Neuronal stem cell (in vitro differentiated cells): ENCODE results near the gene FRMD4B.

Experiments
- DNase-seq: peaks from one replicate; pipeline ENCODE4 v3.0.0-alpha.2; 2013; ENCODE audit warnings: low spot score
- H2AFZ ChIP-seq: one replicate; pipeline ENCODE4 v1.6.1; 2013; ENCODE audit warnings: mild to moderate bottlenecking, low read length, inconsistent platforms
- H2AK5ac ChIP-seq: 2 replicates; pipeline ENCODE4 v1.6.1; 2013; ENCODE audit warnings: low read depth, mild to moderate bottlenecking, inconsistent platforms, low read length, moderate library complexity, mixed read lengths
- H2BK120ac ChIP-seq: 2 replicates; pipeline ENCODE4 v1.6.1; 2013; ENCODE audit warnings: low read depth, mild to moderate bottlenecking, inconsistent platforms, low read length, moderate library complexity, mixed read lengths
- H2BK12ac ChIP-seq: one replicate; pipeline ENCODE4 v1.6.1; 2013; ENCODE audit warnings: low read length, inconsistent platforms
- H2BK15ac ChIP-seq: 2 replicates; pipeline ENCODE4 v1.6.1; 2013; ENCODE audit warnings: mild to moderate bottlenecking, low read length, inconsistent platforms, mixed read lengths
- H2BK5ac ChIP-seq: one replicate; pipeline ENCODE4 v1.6.1; 2013; ENCODE audit warnings: inconsistent platforms, mild to moderate bottlenecking, low read length, moderate library complexity
- H3K14ac ChIP-seq: one replicate; pipeline ENCODE4 v1.6.1; 2013; ENCODE audit warnings: low read length, inconsistent platforms
- H3K18ac ChIP-seq: 2 replicates; pipeline ENCODE4 v1.6.1; 2013; ENCODE audit warnings: low read length, inconsistent platforms
- H3K23ac ChIP-seq: 2 replicates; pipeline ENCODE4 v1.6.1; 2013; ENCODE audit warnings: low read depth, mild to moderate bottlenecking, mixed read lengths, low read length, inconsistent platforms; ENCODE audit not compliant: poor library complexity
- H3K27ac ChIP-seq: replicated peaks from 3 replicates; pipeline ENCODE4 v1.5.1; 2013; ENCODE audit warnings: low read length, inconsistent platforms
- H3K27me3 ChIP-seq, 3 experiments: 2 replicates each; pipeline ENCODE4 v1.6.1; 2013; ENCODE audit warnings: low read length in 3 of 3, mild to moderate bottlenecking in 2 of 3, inconsistent platforms in 1 of 3, low read depth in 1 of 3, mixed read lengths in 1 of 3, moderate library complexity in 1 of 3; ENCODE audit not compliant: control insufficient read depth in 3 of 3, insufficient read depth in 3 of 3
- H3K36me3 ChIP-seq, 2 donors: replicated peaks in 1 of 2; 2 replicates each; pipeline ENCODE4 v1.6.1; 2013; ENCODE audit warnings: low read length in 2 of 2; ENCODE audit not compliant: control insufficient read depth in 2 of 2, insufficient read depth in 2 of 2
- H3K4ac ChIP-seq: 2 replicates; pipeline ENCODE4 v1.6.1; 2013; ENCODE audit warnings: inconsistent platforms, mild to moderate bottlenecking, low read length, moderate library complexity
- H3K4me1 ChIP-seq, 2 donors: 1 replicate in 1 of 2; 2 replicates in 1 of 2; pipeline ENCODE4 v1.6.1; 2013; ENCODE audit warnings: low read length in 2 of 2, low read depth in 1 of 2; ENCODE audit not compliant: control insufficient read depth in 2 of 2, insufficient read depth in 1 of 2
- H3K4me2 ChIP-seq: one replicate; pipeline ENCODE4 v1.6.1; 2013; ENCODE audit warnings: mild to moderate bottlenecking, low read length, inconsistent platforms; ENCODE audit not compliant: insufficient read depth, poor library complexity, severe bottlenecking
- H3K4me3 ChIP-seq, 2 donors: 2 replicates each; pipeline ENCODE4 v1.5.1; 2013; ENCODE audit warnings: low read length in 2 of 2, mild to moderate bottlenecking in 2 of 2, inconsistent platforms in 1 of 2, moderate library complexity in 1 of 2
- H3K79me1 ChIP-seq: one replicate; pipeline ENCODE4 v1.6.1; 2013; ENCODE audit warnings: low read depth, mild to moderate bottlenecking, inconsistent platforms, low read length, moderate library complexity
- H3K9ac ChIP-seq: one replicate; pipeline ENCODE4 v1.6.1; 2013; ENCODE audit warnings: mild to moderate bottlenecking, low read depth, low read length, inconsistent platforms; ENCODE audit not compliant: poor library complexity
- H3K9me3 ChIP-seq, 2 donors: replicated peaks in 1 of 2; 2 replicates each; pipeline versions ENCODE3 to v1.6.1; 2013; ENCODE audit warnings: low read length in 2 of 2, mild to moderate bottlenecking in 2 of 2, inconsistent platforms in 1 of 2, low read depth in 1 of 2, mixed read lengths in 1 of 2, moderate library complexity in 1 of 2; ENCODE audit not compliant: control insufficient read depth in 2 of 2, insufficient read depth in 1 of 2
- H4K8ac ChIP-seq: one replicate; pipeline ENCODE4 v1.6.1; 2013; ENCODE audit warnings: low read depth, mild to moderate bottlenecking, inconsistent platforms, low read length, moderate library complexity
- H4K91ac ChIP-seq: one replicate; pipeline ENCODE4 v1.6.1; 2013; ENCODE audit warnings: low read length, low read depth, mild to moderate bottlenecking, inconsistent platforms; ENCODE audit not compliant: poor library complexity
- WGBS, 2 donors: extraction: QIAGEN DNeasy Blood & Tissue Kit; methylation state at CpG; one replicate each; pipeline ENCODE4 v1.1.7; 2013; ENCODE audit warnings: missing lambda C conversion rate in 2 of 2, mixed read lengths in 1 of 2; ENCODE audit not compliant: insufficient read length in 2 of 2, insufficient replicate concordance in 1 of 2; ENCODE audit errors: extremely low coverage in 2 of 2; 5-methylcytosine and 5-hydroxymethylcytosine counted together

Gene FRMD4B

DNA sequence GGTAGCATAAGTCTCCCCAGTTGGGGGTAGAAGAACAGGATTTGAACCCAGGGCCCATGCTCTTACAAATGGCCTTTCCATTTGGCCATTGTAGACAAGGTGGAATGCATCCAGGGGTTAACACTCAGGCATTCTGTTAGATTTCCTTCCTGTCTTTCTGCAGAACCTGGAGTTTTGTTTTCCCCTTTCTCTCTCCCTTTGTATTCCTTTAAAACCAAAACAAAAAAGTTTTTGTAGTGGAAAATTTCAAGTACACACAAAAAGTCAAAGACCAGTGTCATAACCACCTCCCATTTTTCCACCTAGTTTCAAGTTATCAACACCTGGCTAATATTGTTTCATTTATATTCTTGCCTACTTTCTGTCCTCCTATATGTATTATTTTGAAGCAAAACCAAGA, 26.0 kb downstream of the FRMD4B start:
- H3K4me3 ChIP-seq: no peak overlapping the region
- H3K27me3 ChIP-seq: no peaks in the 10 kb centered on the region
- no peak for DNase-seq
- no peak overlapping the region for H2AK5ac ChIP-seq
- no peak overlapping the region for H3K4ac ChIP-seq
- no peak overlapping the region for H2BK5ac ChIP-seq
- no peak overlapping the region for H2BK12ac ChIP-seq
- no peak overlapping the region for H2BK120ac ChIP-seq
- no peak overlapping the region for H3K4me2 ChIP-seq
- H2BK15ac ChIP-seq: no peak overlapping the region
- H4K91ac ChIP-seq: no peak overlapping the region
- H3K4me1 ChIP-seq: no peaks in the 10 kb centered on the region
- H3K14ac ChIP-seq: no peak overlapping the region
- no peaks in the 10 kb centered on the region for H3K36me3 ChIP-seq
- no peak overlapping the region for H2AFZ ChIP-seq
- H3K9ac ChIP-seq: no peak overlapping the region
- no peaks in the 10 kb centered on the region for H3K9me3 ChIP-seq
- no peak overlapping the region for H3K18ac ChIP-seq
- H3K27ac ChIP-seq: no peak overlapping the region
- H3K23ac ChIP-seq: no peak overlapping the region
- H3K79me1 ChIP-seq: no peaks in the 10 kb centered on the region
- H4K8ac ChIP-seq: no peak overlapping the region

DNA sequence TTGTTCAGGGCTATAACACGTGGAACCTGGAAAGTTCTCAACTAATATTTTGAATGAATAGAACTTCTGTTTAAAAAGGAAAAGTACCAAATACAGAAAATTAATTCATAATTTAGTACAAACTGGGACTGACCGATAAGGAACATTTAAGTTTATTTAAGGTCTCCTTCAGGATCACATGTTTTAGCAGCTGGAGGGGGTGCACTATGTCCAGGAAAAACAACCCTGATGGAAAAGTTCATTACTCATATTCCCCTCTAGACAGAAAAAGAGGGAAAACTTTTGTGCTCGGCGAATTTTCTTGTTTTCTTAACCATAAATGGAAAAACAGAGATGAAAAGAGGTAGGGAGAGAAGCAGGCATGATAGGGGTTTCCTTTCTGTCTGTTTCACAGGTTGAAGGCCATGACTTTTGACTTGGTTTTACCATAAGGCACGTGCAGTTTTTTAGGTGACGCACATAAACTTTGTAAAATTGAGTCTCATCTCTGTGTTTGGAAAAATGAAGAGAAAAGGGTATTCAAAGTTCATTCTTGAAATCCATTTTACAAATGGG, 26.5 kb downstream of the FRMD4B start:
- WGBS, 2 donors: no CpG with 5 or more reads among the region's 6 CpGs
- H3K4me2 ChIP-seq: no peak overlapping the region

DNA sequence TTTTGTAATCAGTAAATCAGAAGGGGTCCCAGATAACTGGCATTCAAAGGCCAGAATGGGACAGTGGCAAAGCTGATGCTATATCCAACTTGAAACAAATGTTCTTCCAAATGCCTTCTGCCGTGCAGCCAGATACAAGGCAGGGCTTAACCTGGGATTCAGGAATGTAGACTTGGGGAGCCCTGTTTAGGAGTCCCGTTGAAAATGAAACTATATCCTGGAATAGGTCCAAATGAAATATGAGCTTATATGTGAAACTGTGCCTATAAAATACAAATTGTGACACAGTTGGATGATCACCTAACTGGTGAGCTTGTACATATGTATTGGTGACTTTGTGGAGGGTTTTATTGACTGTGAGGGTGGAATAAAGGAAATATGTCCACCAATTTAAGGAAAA, 28.7 kb downstream of the FRMD4B start:
- Histone ChIP-seq H3K4me3 (no peak overlapping the region), H3K4ac (no peak overlapping the region), H3K27ac (no peak overlapping the region), H2AK5ac (no peak overlapping the region), H3K23ac (no peak overlapping the region), H3K4me2 (no peak overlapping the region), H2BK120ac (no peak overlapping the region), H3K79me1 (no peaks in the 10 kb centered on the region), H3K18ac (no peak overlapping the region), H3K36me3 (no peaks in the 10 kb centered on the region), H2BK5ac (no peak overlapping the region), H3K27me3 (no peaks in the 10 kb centered on the region), H3K9ac (no peak overlapping the region), H3K14ac (no peak overlapping the region), H4K91ac (no peak overlapping the region), H4K8ac (no peak overlapping the region), H2BK15ac (no peak overlapping the region), H2BK12ac (no peak overlapping the region), H3K4me1 (no peaks in the 10 kb centered on the region), H3K9me3 (no peaks in the 10 kb centered on the region), H2AFZ (no peak overlapping the region)
- no peak for DNase-seq
- no CpG with 5 or more reads among the region's 2 CpGs for WGBS, 2 donors

More for the DNA sequence above, 26.5 kb downstream of the FRMD4B start:
- no peaks in the 10 kb centered on the region for H3K4me1 ChIP-seq
- no peak overlapping the region for H3K18ac ChIP-seq
- no peaks in the 10 kb centered on the region for H3K9me3 ChIP-seq
- H2BK15ac ChIP-seq: no peak overlapping the region
- H4K8ac ChIP-seq: no peak overlapping the region
- H3K23ac ChIP-seq: no peak overlapping the region
- H4K91ac ChIP-seq: no peak overlapping the region
- no peak overlapping the region for H2BK120ac ChIP-seq
- H3K14ac ChIP-seq: no peak overlapping the region
- H3K27ac ChIP-seq: no peak overlapping the region
- no peak overlapping the region for H3K9ac ChIP-seq
- H2BK5ac ChIP-seq: no peak overlapping the region
- no peak overlapping the region for H3K4ac ChIP-seq
- H2AFZ ChIP-seq: no peak overlapping the region
- no peaks in the 10 kb centered on the region for H3K27me3 ChIP-seq
- DNase-seq: no peak
- no peaks in the 10 kb centered on the region for H3K79me1 ChIP-seq
- H3K36me3 ChIP-seq: no peaks in the 10 kb centered on the region
- no peak overlapping the region for H2AK5ac ChIP-seq
- H2BK12ac ChIP-seq: no peak overlapping the region
- no peak overlapping the region for H3K4me3 ChIP-seq

DNA sequence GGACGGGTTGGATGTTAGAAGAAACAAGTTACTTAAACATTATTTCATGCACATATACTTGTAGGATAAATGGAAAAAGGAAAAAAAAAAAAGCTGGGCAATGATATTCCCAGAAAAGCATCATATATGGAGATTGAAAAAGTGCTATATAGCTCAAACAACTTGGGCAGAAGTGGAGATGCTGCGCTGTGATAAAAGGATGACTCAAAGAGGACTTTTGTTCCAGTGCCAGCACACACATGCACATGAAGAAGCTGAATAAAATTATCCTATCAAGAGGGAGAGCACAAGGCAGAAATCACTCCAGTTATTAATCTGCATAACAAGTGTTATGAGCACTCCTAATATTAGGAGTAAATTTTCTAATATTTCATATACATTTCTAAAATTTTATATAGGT, 30.9 kb downstream of the FRMD4B start:
- Histone ChIP-seq H3K4me3 (no peak overlapping the region), H2BK120ac (no peak overlapping the region), H3K9ac (no peak overlapping the region), H2BK5ac (no peak overlapping the region), H3K4ac (no peak overlapping the region), H4K91ac (no peak overlapping the region), H3K27me3 (no peaks in the 10 kb centered on the region), H3K27ac (no peak overlapping the region), H2BK12ac (no peak overlapping the region), H3K18ac (no peak overlapping the region), H3K23ac (no peak overlapping the region), H2AFZ (no peak overlapping the region), H3K4me1 (no peaks in the 10 kb centered on the region), H3K9me3 (no peaks in the 10 kb centered on the region), H3K36me3 (no peaks in the 10 kb centered on the region), H3K4me2 (no peak overlapping the region), H2BK15ac (no peak overlapping the region), H3K14ac (no peak overlapping the region), H2AK5ac (no peak overlapping the region), H4K8ac (no peak overlapping the region), H3K79me1 (no peaks in the 10 kb centered on the region)
- WGBS, 2 donors: no CpG with 5 or more reads among the region's 2 CpGs
- DNase-seq: no peak
